NCI-H1694 treated with DMSO at 0.1 percent for 48 hours (cell line): ENCODE measurements around the gene ESPNL.

Experiments used
- DNase-seq: peaks from one replicate; lab custom pipeline; 2025; lab: John Stamatoyannopoulos, UW

The ESPNL gene

GRCh38 chr2:238097988-238098871 is 1.9 kb upstream of the ESPNL start:
- no peak for DNase-seq

- DNase-seq = no peak
Observed at GRCh38 chr2:238098901-238099713, 1.0 kb upstream of the ESPNL start.

GRCh38 chr2:238099714-238100048 is 459 bp upstream of the ESPNL start:
- DNase-seq = no peak

- DNase-seq = no peak
Observed at GRCh38 chr2:238100821-238101771, 956 bp downstream of the ESPNL start.

- no peak for DNase-seq
Observed at GRCh38 chr2:238101891-238102841, 2.0 kb downstream of the ESPNL start.

- DNase-seq = no peak
Observed at GRCh38 chr2:238102865-238103264, 2.7 kb downstream of the ESPNL start.

GRCh38 chr2:238103465-238104225 is 3.5 kb downstream of the ESPNL start:
- DNase-seq = no peak

- DNase-seq = no peak
Observed at GRCh38 chr2:238104226-238104690, 4.1 kb downstream of the ESPNL start.

- no peak for DNase-seq
Observed at GRCh38 chr2:238104691-238105371, 4.7 kb downstream of the ESPNL start.

- no peak for DNase-seq
Observed at GRCh38 chr2:238105506-238106338, 5.6 kb downstream of the ESPNL start.

GRCh38 chr2:238106339-238106697 is 6.2 kb downstream of the ESPNL start:
- DNase-seq = no peak

GRCh38 chr2:238106698-238107524 is 6.8 kb downstream of the ESPNL start:
- no peak for DNase-seq

GRCh38 chr2:238107525-238108422 is 7.6 kb downstream of the ESPNL start:
- DNase-seq = no peak

GRCh38 chr2:238108423-238109183 is 8.5 kb downstream of the ESPNL start:
- peak; percentile 46 for DNase-seq

- no peak for DNase-seq
Observed at GRCh38 chr2:238113611-238114010, 13.5 kb downstream of the ESPNL start.

- DNase-seq = no peak
Observed at GRCh38 chr2:238114331-238114841, 14.2 kb downstream of the ESPNL start.
